ENCODE measurements around the gene SH2D5. TPM values are rescaled to one million over a fixed set of nuclear protein-coding genes. Genes with fewer than 3 reads are reported as not detected.

Gene SH2D5
- polyA plus RNA-seq, 6 donors from 2014 or later = not detected

DNA sequence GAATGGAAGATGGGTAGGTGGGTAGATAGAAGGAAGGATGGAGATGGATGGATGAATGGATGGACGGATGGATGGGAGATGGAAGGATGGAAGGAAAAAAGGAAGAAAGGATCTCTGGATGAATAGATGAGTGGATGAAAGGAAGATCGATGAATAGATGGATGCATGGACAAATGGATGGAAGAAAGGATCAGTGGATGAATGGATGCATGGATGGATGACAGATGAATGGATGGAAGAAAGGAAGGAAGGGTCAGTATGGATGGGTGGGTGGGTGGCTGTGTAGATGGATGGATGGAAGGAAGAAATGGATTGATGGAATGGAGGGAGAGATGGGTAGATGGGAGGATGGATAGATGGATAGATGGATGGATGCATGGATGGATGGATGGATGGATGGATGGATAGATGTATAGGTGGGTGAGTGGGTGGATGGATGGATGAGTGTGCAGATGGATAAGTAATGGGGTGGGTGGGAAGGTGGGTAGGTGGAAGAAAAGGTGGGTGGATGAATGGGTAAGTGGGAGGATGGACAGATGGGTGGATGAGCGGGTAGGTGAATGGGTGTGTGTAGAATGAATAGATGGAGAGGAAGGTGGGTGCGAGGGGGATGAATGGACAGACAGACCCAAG, 29.3 kb downstream of the SH2D5 start:
- Mint-ChIP-seq H3K4me1 (peaks cover 0 to 2% (median 0%) of the 10 kb centered on the region in 3 donors), H3K9me3 (no peaks in the 10 kb centered on the region), H3K27ac (peak overlapping the region in 3 of 6 donors; percentile 57 to 93 (median 90)), H3K4me3 (no peak overlapping the region), H3K36me3 (no peaks in the 10 kb centered on the region), H3K27me3 (peaks cover 0 to 25% (median 16%) of the 10 kb centered on the region in 3 donors)
- DNase-seq (no peak), ATAC-seq (ENCODE audit: low read depth in 2 of 2) (no peak)

DNA sequence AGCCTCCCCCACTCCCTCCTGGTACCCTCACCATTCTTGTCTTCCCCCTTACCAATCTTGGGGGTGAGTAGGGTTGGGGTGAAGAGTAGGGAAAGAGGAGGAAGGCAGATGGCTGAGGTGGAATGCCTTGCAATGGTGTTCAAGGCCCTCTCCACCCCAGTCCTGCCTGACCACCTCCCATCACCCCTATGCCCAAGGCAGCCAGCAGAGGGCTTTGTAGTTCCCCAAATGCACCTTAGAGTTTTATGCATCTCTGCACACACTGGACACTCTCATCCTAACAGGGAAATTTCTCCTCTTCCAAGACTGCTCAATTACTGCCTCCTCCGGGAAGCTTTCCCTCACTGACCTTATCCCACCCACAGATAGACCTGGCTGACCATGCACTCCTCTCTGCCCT, 30.1 kb downstream of the SH2D5 start:
- H3K4me1 Mint-ChIP-seq = peaks cover 0 to 2% (median 0%) of the 10 kb centered on the region in 3 donors
- peaks cover 0 to 25% (median 12%) of the 10 kb centered on the region in 3 donors for H3K27me3 Mint-ChIP-seq
- H3K27ac Mint-ChIP-seq = no peak overlapping the region
- H3K4me3 Mint-ChIP-seq = no peak overlapping the region
- no peaks in the 10 kb centered on the region for H3K9me3 Mint-ChIP-seq
- ATAC-seq (ENCODE audit: low read depth in 2 of 2) = no peak
- DNase-seq = no peak
- no peaks in the 10 kb centered on the region for H3K36me3 Mint-ChIP-seq

DNA sequence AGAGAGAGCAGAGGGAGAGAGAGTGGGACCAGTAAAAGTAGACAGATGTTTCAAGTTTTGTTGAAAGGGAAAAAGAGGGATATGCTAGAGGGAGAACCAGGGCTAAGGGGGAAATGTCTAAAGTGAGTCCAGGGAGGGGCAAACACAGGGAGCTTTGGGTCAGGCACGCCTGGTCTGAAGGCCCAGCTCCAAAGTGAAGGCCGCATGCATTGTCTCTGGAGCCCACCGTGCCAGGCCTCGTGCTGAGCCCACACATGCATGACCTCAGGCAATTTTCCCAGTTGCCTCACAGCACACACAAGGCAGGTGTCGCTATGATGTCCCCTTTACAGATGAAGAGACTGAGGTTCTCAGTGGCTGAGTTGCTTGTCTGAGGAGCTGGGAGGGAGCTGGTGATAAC, 30.7 kb downstream of the SH2D5 start:
- Mint-ChIP-seq H3K27ac (peak overlapping the region in 1 of 6 donors; percentile 9), H3K36me3 (no peaks in the 10 kb centered on the region)
- ATAC-seq (ENCODE audit: low read depth in 2 of 2) = no peak

DNA sequence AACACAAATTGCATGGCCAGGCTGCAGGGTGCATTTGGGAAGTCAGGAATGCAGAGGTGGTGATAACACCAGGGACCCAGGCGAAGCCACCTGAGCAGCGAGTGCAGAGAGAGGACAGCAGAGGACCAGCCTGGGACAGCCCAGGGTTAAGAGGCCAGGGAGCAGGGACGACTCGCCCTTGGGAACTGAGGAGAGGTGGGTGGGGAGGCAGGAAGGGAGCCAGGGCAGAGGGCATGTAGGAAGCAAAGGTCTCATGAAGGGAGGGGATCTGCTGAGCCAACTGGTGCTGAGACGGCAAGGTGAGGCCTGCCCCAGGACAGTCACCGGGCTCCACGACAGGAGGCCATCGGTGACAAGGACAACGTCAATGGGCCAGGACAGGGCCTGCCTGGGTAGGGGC, 31.1 kb downstream of the SH2D5 start:
- Mint-ChIP-seq H3K27me3 (peaks cover 0 to 25% (median 14%) of the 10 kb centered on the region in 3 donors), H3K4me3 (peak overlapping the region in 1 of 8 donors; percentile 12), H3K27ac (no peak overlapping the region), H3K9me3 (no peaks in the 10 kb centered on the region), H3K36me3 (no peaks in the 10 kb centered on the region), H3K4me1 (peaks cover 0 to 8% (median 7%) of the 10 kb centered on the region in 3 donors)
- ATAC-seq (ENCODE audit: low read depth in 2 of 2) = no peak
- DNase-seq = no peak

More for the DNA sequence above, 30.7 kb downstream of the SH2D5 start:
- peaks cover 0 to 25% (median 12%) of the 10 kb centered on the region in 3 donors for H3K27me3 Mint-ChIP-seq
- no peaks in the 10 kb centered on the region for H3K9me3 Mint-ChIP-seq
- peak overlapping the region in 1 of 8 donors; percentile 12 for H3K4me3 Mint-ChIP-seq
- H3K4me1 Mint-ChIP-seq = peaks cover 0 to 5% (median 3%) of the 10 kb centered on the region in 3 donors
- no peak for DNase-seq

DNA sequence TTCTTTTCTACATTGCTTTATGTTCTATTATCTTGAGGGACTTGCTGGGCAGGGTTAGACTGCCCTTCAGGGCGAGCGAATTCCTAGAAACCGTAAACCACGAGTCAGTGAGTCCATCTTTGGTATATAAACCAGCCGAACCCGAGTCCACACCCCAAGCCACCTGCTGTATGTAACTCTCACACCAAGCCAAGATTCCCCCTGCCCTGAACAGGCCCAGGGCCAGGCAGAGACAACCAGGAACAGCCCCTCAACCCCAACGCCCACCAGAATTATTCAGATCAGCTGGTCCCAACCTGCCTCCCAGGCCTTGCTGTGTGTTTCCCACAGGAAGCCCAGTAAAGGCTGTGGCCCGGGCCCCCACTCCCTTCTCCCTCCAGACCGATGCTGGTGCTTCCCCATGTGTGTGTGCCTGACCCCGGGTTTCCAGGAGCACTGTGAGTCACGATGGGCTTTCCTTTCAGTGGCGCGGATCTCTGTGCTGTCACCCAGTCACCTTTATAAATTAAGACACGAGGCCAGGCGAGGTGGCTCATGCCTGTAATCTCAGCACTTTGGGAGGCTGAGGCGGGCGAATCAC, 31.8 kb downstream of the SH2D5 start:
- Mint-ChIP-seq H3K4me1 (peaks cover 7 to 12% (median 10%) of the 10 kb centered on the region in 3 donors), H3K27ac (no peak overlapping the region)

DNA sequence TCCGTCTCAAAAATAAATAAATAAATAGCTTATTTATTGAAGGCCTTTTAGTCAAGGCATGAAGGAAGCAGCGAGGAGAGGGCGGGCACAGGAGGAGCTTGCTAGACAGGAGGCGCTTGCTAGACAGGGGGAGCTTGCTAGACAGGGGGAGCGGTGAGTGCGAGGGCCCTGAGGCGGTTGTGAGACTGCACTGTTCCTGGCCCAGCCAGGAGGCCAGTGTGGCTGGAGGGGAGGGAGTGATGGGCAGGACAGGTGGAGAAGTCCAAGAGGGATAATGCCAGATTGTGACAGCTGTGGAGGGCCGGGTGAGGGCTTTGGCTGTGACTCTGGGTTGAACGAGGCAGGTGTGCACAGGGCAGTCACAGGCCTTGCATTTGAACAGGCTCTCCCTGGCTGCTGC, 32.9 kb downstream of the SH2D5 start:
- H3K4me3 Mint-ChIP-seq = peak overlapping the region in 1 of 8 donors; percentile 43
- H3K9me3 Mint-ChIP-seq = no peaks in the 10 kb centered on the region
- H3K4me1 Mint-ChIP-seq = peaks cover 8 to 12% (median 10%) of the 10 kb centered on the region in 3 donors
- no peaks in the 10 kb centered on the region for H3K36me3 Mint-ChIP-seq
- H3K27me3 Mint-ChIP-seq = peaks cover 0 to 25% (median 25%) of the 10 kb centered on the region in 3 donors
- DNase-seq (no peak), ATAC-seq (ENCODE audit: low read depth in 2 of 2) (no peak)
- peak overlapping the region in 2 of 6 donors; percentile 81 to 87 for H3K27ac Mint-ChIP-seq

More for the DNA sequence above, 31.8 kb downstream of the SH2D5 start:
- Mint-ChIP-seq H3K4me3 (no peak overlapping the region), H3K36me3 (no peaks in the 10 kb centered on the region), H3K9me3 (no peaks in the 10 kb centered on the region), H3K27me3 (peaks cover 0 to 25% (median 21%) of the 10 kb centered on the region in 3 donors)
- no peak for DNase-seq
- ATAC-seq (ENCODE audit: low read depth in 2 of 2) = no peak

DNA sequence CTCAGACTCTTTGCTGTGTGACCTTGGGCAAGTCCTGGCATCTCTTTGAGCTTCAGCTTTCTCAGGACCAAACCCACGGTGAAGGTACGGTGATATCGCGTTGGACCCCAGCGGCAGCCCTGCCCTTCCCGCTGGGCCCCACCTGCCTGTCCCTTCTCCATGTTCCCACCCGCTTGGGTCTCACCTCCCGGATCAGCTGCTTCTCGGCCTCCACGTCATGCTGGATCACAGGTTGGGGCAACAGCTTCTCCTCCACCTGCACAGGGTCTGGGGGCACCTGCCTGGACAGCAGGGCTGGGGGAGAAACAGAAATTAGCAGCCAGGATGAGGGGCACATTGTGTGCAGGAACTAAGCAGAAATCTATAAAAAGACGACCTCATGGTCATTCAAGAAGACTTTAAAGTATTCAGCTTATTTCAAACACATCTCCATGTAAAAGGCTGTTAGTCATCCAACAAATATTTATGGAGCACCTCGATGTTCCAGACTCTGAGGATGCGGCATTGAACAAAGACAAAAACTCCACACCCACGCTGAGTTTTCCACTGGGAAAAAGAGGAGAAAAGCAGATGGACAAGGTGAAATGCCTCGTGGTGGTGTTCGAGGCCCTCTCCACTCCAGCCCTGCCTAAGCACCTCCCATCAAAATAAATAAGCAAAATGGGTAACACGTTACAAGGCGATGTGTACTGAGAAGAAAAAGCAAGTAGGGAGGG, 34.1 kb downstream of the SH2D5 start:
- H3K4me3 Mint-ChIP-seq = peak overlapping the region in 5 of 8 donors; percentile 18 to 51 (median 45)
- ATAC-seq (ENCODE audit: low read depth in 2 of 2) (no peak), DNase-seq (no peak)
- H3K36me3 Mint-ChIP-seq = no peaks in the 10 kb centered on the region
- H3K4me1 Mint-ChIP-seq = peaks cover 8 to 12% (median 10%) of the 10 kb centered on the region in 3 donors
- H3K9me3 Mint-ChIP-seq = no peaks in the 10 kb centered on the region
- H3K27ac Mint-ChIP-seq = no peak overlapping the region
- peaks cover 0 to 28% (median 20%) of the 10 kb centered on the region in 3 donors for H3K27me3 Mint-ChIP-seq

DNA sequence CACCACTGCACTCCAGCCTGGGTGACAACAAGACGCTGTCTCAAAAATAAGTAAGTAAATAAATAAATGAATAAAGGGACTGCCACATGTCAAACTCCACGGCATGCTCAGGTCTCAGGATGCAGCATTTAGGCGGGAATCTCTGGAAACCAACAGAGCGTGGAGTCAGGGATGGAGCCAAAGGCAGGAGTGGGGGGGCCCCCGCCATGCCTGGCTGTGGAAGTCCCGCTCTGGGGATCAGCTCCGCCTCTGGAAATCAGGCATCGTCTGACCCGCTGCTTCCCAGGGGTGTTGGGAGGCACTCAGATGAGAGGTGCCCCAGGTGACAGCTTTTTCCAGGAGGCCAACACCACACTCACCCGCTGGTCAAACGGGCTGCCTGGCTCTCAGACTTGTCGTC, 34.9 kb downstream of the SH2D5 start:
- Mint-ChIP-seq H3K4me3 (peak overlapping the region in 3 of 8 donors; percentile 22 to 89 (median 46)), H3K36me3 (no peaks in the 10 kb centered on the region), H3K27ac (no peak overlapping the region), H3K27me3 (peaks cover 0 to 20% (median 14%) of the 10 kb centered on the region in 3 donors), H3K4me1 (peaks cover 8 to 10% (median 10%) of the 10 kb centered on the region in 3 donors), H3K9me3 (no peaks in the 10 kb centered on the region)
- ATAC-seq (ENCODE audit: low read depth in 2 of 2) (no peak), DNase-seq (no peak)

DNA sequence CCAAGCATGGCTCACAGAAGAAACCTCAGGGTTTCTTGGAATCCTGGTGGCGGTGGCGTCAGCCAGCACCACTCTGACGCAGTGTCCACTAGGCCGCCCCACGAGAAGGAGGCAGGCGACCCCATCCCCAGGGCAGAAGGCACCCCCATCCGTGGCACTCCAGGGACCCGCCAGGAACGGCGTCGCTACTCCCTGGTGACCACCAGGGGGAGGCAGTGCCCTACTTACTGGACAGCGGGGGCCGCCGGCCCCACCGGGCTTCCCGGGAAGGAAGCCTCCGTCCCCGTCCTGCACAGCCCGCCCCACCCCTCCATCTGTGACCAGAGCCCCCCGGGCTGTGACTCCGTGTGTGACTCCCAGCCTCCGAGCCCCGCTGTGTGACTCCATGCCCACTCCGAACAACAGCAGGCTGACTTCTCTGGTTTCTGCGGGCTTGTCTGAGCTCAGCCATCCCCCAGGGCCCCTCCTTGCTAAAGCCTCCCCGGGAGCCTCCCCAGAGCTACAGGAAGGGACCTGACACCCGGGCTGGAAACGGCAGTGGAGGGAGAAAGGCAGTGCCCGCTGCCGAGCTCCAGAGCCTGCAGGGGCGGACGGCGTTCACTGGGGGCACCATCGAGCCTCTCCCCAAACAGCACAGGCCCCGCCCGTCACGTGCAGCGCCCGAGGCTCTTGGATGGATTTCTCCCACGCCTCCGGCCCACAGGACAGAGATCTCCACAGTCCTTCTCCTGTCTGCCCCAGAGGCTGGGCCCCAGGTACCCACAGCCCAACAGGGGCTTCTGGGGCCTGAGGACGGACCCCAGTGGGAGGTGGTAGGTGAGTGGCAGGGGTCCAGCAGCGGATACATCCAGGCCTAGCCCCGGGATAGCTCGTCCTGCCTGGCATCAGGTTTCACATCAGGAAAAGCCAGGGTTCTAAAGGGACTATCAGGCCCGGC, 35.8 kb downstream of the SH2D5 start:
- peaks cover 0 to 2% (median 0%) of the 10 kb centered on the region in 7 donors for H3K9me3 Mint-ChIP-seq
- DNase-seq (peak; percentile 65), ATAC-seq (ENCODE audit: low read depth in 2 of 2) (peak; percentile 95)
- peaks cover 8 to 10% (median 10%) of the 10 kb centered on the region in 3 donors for H3K4me1 Mint-ChIP-seq
- H3K36me3 Mint-ChIP-seq = no peaks in the 10 kb centered on the region
- H3K4me3 Mint-ChIP-seq = peak overlapping the region; percentile 85 to 97 (median 92)
- peaks cover 0 to 19% (median 11%) of the 10 kb centered on the region in 3 donors for H3K27me3 Mint-ChIP-seq
- H3K27ac Mint-ChIP-seq = peak overlapping the region in 2 of 6 donors; percentile 45 to 79

DNA sequence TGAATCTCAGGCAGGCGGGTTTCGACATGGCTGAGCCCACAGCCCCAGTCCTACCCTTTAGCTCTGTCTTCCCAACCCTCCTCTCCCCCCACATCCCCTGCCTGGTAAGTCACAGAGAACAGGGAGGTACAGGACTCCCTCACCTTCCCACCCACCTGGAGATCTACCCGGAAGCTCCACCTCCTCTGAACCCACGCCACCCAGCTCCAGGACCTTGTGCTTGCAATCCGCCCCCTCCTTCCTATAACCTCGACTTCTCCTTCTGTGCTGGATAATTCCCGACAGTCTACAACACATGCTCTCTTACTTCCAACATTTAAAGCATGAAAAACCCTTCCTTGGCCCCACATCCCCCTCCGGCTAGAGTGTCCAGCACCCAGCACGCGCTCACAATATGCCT, 37.0 kb downstream of the SH2D5 start:
- H3K27ac Mint-ChIP-seq = peak overlapping the region in 1 of 6 donors; percentile 52
- H3K36me3 Mint-ChIP-seq = no peaks in the 10 kb centered on the region
- DNase-seq (no peak), ATAC-seq (ENCODE audit: low read depth in 2 of 2) (no peak)
- peaks cover 0 to 2% (median 0%) of the 10 kb centered on the region in 7 donors for H3K9me3 Mint-ChIP-seq
- peaks cover 0 to 19% (median 5%) of the 10 kb centered on the region in 3 donors for H3K27me3 Mint-ChIP-seq
- H3K4me3 Mint-ChIP-seq = peak overlapping the region in 5 of 8 donors; percentile 89 to 97 (median 93)
- peaks cover 8 to 10% (median 10%) of the 10 kb centered on the region in 3 donors for H3K4me1 Mint-ChIP-seq

DNA sequence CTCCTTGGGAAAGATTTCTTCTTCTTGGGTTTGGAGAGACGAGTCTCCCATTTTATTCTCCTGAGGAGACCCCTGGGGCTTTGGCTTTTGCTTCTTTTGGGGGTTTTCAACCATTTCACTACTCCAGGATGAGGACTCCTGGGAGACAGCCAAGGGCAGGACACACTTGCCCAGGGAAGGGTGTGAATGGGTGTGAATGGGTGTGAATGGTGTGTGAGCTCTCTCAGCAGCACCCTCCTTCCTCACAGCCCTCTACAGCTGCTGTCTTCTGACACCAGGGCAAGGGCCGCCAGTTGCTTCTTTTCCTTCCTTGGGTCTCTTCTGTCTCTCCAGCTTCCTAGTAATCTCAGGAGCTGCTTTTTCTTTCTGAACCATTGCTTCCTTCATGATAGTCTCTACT, 38.9 kb downstream of the SH2D5 start:
- DNase-seq (no peak), ATAC-seq (ENCODE audit: low read depth in 2 of 2) (no peak)
- H3K27ac Mint-ChIP-seq = no peak overlapping the region
- H3K4me1 Mint-ChIP-seq = peaks cover 8 to 10% (median 10%) of the 10 kb centered on the region in 3 donors
- peaks cover 0 to 2% (median 0%) of the 10 kb centered on the region in 7 donors for H3K9me3 Mint-ChIP-seq
- H3K4me3 Mint-ChIP-seq = peak overlapping the region in 1 of 8 donors; percentile 60
- H3K36me3 Mint-ChIP-seq = no peaks in the 10 kb centered on the region
- peaks cover 0 to 19% (median 0%) of the 10 kb centered on the region in 3 donors for H3K27me3 Mint-ChIP-seq

DNA sequence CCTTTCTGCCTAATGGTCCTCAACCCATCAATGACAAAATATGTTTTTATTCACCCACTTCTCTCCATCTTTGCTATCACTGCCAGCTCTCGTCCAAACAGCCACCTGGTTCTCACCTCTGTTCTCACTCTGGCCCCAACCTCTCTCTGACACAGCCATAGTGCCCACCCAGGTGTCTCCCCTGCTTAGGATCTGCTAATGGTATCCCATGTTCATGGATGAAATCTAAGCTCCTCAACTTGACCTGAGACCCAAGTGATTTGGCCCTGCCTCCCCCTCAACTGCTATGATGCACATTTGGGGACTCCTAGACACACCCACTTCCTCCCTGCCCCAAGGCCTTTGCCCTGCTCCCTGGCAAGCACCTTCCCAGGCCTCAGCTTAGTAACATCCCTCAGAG, 40.6 kb downstream of the SH2D5 start:
- peaks cover 0 to 24% (median 0%) of the 10 kb centered on the region in 3 donors for H3K27me3 Mint-ChIP-seq

More for the DNA sequence above, 40.6 kb downstream of the SH2D5 start:
- H3K4me1 Mint-ChIP-seq = peaks cover 7 to 8% (median 8%) of the 10 kb centered on the region in 3 donors
- peak overlapping the region in 1 of 6 donors; percentile 10 for H3K27ac Mint-ChIP-seq
- ATAC-seq (ENCODE audit: low read depth in 2 of 2) (no peak), DNase-seq (no peak)
- H3K36me3 Mint-ChIP-seq = no peaks in the 10 kb centered on the region
- H3K4me3 Mint-ChIP-seq = no peak overlapping the region
- H3K9me3 Mint-ChIP-seq = peaks cover 0 to 2% (median 0%) of the 10 kb centered on the region in 7 donors
